GM12878 (cell line): Measurements from ENCODE around the gene P4HA2. TPM values are rescaled to one million over a fixed set of nuclear protein-coding genes. Genes with fewer than 3 reads are reported as not detected.

Experiments used
- ATAC-seq: fragments of 200-7000 bp; cut with Tn5 transposase; 3 replicates; pipeline ENCODE4 v1.9.1; 2020; ENCODE audit warnings: mild to moderate bottlenecking, moderate library complexity
- BruUV-seq: library from RNA; stranded (reverse); fragments of 400-500 nt; replicated peaks from 2 replicates; lab custom pipeline; 2021; lab: Mats Ljungman, UMichigan
- CTCF ChIA-PET: fragments of 300-600 bp; sonication (Branson Sonifier 250); formaldehyde crosslinking; extraction: SDS; loops from one replicate; lab custom pipeline; 2021; ENCODE audit warnings: inconsistent platforms; lab: Yijun Ruan, JAX
- POLR2A ChIA-PET: fragments of 350-600 bp; formaldehyde crosslinking; extraction: SDS; loops from one replicate; lab custom pipeline; 2021; ENCODE audit warnings: inconsistent platforms; lab: Charles Lee
- RAD21 ChIA-PET: fragments of 300-600 bp; sonication (Branson Sonifier 250); formaldehyde crosslinking; loops from one replicate; lab custom pipeline; 2023; ENCODE audit warnings: antibody characterized with exemption; ENCODE audit not compliant: unreplicated experiment; lab: Charles Lee
- SMC1A ChIA-PET: fragments of 300-600 bp; sonication (Branson Sonifier 250); formaldehyde crosslinking; loops from one replicate; lab custom pipeline; 2023; ENCODE audit not compliant: unreplicated experiment, uncharacterized antibody; lab: Charles Lee
- DNase-seq: peaks from one replicate; pipeline ENCODE4 v3.0.0-alpha.2; 2011; ENCODE audit warnings: low read depth, low spot score
- FAIRE-seq: peaks from 3 replicates; lab custom pipeline; 2011; peaks lifted over from hg19 to GRCh38; lab: Jason Lieb, UNC
- H2AFZ ChIP-seq: 2 replicates; pipeline ENCODE4 v1.6.0; 2011; ENCODE audit warnings: low read depth, low read length, control low read depth; ENCODE audit not compliant: control insufficient read depth
- H3K27ac ChIP-seq: 2 replicates; pipeline ENCODE4 v1.5.1; 2011; ENCODE audit warnings: control low read depth; ENCODE audit not compliant: control insufficient read depth, insufficient read depth
- H3K27me3 ChIP-seq, 2 experiments: replicated peaks in 1 of 2; 2 replicates each; pipeline versions ENCODE4 v1.6.0 to v1.6.1; 2011; ENCODE audit warnings: low read length in 1 of 2; ENCODE audit not compliant: control insufficient read depth in 2 of 2, insufficient read depth in 2 of 2
- H3K36me3 ChIP-seq, 2 experiments: 2 replicates each; pipeline ENCODE4 v1.5.1; 2011; ENCODE audit warnings: low read length in 1 of 2; ENCODE audit not compliant: control insufficient read depth in 2 of 2, insufficient read depth in 2 of 2
- H3K4me1 ChIP-seq: 2 replicates; pipeline ENCODE4 v1.6.1; 2011; ENCODE audit warnings: mild to moderate bottlenecking, low read length, moderate library complexity, mixed read lengths; ENCODE audit not compliant: control insufficient read depth, insufficient read depth
- H3K4me2 ChIP-seq: 2 replicates; pipeline ENCODE4 v1.6.0; 2011; ENCODE audit warnings: control low read depth; ENCODE audit not compliant: control insufficient read depth, insufficient read depth
- H3K4me3 ChIP-seq: fragments of 200-600 bp; sonication (generic); 2 replicates; pipeline ENCODE4 v1.5.1; 2016
- H3K79me2 ChIP-seq: 2 replicates; pipeline ENCODE4 v1.6.0; 2011; ENCODE audit warnings: low read length; ENCODE audit not compliant: control insufficient read depth, insufficient read depth
- H3K9ac ChIP-seq: 2 replicates; pipeline ENCODE4 v1.8.0; 2011; ENCODE audit warnings: low read length, control low read depth, mixed read lengths; ENCODE audit not compliant: control insufficient read depth, insufficient read depth
- H3K9me3 ChIP-seq: replicated peaks from 3 replicates; pipeline ENCODE4 v1.5.1; 2011; ENCODE audit warnings: mild to moderate bottlenecking, low read length; ENCODE audit not compliant: control insufficient read depth, insufficient read depth
- H4K20me1 ChIP-seq: 2 replicates; pipeline ENCODE4 v1.6.0; 2011; ENCODE audit not compliant: control insufficient read depth, insufficient read depth
- ATF7 ChIP-seq: fragments of 450-650 bp; IDR thresholded peaks from 2 replicates; pipeline ENCODE4 v1.6.1; 2016; ENCODE audit warnings: low read depth, mild to moderate bottlenecking
- BCL11A ChIP-seq: IDR thresholded peaks from 2 replicates; pipeline ENCODE4 v1.6.1; 2011; ENCODE audit warnings: low read depth, low read length
- BHLHE40 ChIP-seq, 2 experiments: fragments of 450-650 bp in 1 of 2; IDR thresholded peaks; 2 replicates each; pipeline ENCODE4 v1.6.1; 2011 to 2017; ENCODE audit warnings: low read depth in 2 of 2, borderline replicate concordance in 1 of 2, improper control_type of control experiment in 1 of 2, low read length in 1 of 2, mild to moderate bottlenecking in 1 of 2
- CHD2 ChIP-seq: IDR thresholded peaks from 2 replicates; pipeline ENCODE4 v1.6.1; 2011; ENCODE audit warnings: low read depth, low read length, improper control_type of control experiment, borderline replicate concordance
- CTCF ChIP-seq, 3 experiments: IDR thresholded peaks in 2 of 3; conservative IDR thresholded peaks in 1 of 3; 2 replicates each; pipeline ENCODE4 v1.5.1; 2011; ENCODE audit warnings: low read depth in 3 of 3, low read length in 3 of 3, mild to moderate bottlenecking in 3 of 3, control low read depth in 2 of 3, moderate library complexity in 2 of 3, inconsistent platforms in 1 of 3, mixed read lengths in 1 of 3; ENCODE audit not compliant: control insufficient read depth in 2 of 3, insufficient read depth in 1 of 3; ENCODE audit errors: extremely low read depth in 1 of 3
- EED ChIP-seq: sonication (generic); IDR thresholded peaks from 2 replicates; pipeline ENCODE4 v1.6.1; 2016; ENCODE audit warnings: antibody characterized with exemption, low read depth
- EZH2 ChIP-seq: IDR thresholded peaks from 2 replicates; pipeline ENCODE4 v1.6.1; 2012; ENCODE audit warnings: low read depth, mild to moderate bottlenecking, control low read depth, inconsistent platforms, low read length, borderline replicate concordance; ENCODE audit not compliant: control insufficient read depth
- HDAC6 ChIP-seq: fragments of 200-600 bp; sonication (generic); IDR thresholded peaks from one replicate; pipeline ENCODE4 v1.8.0; 2017; ENCODE audit warnings: antibody characterized with exemption; ENCODE audit not compliant: unreplicated experiment
- HDGF ChIP-seq: fragments of 450-650 bp; IDR thresholded peaks from 2 replicates; pipeline ENCODE4 v1.6.1; 2016; ENCODE audit warnings: antibody characterized with exemption
- KAT2A ChIP-seq: conservative IDR thresholded peaks from 2 replicates; pipeline ENCODE4 v1.6.1; 2011; ENCODE audit warnings: low read depth, low read length; ENCODE audit not compliant: control insufficient read depth
- NFIC ChIP-seq: IDR thresholded peaks from 2 replicates; pipeline ENCODE4 v1.6.1; 2012; ENCODE audit warnings: low read depth, mild to moderate bottlenecking, inconsistent platforms, low read length, moderate library complexity
- NR2C2 ChIP-seq: IDR thresholded peaks from 2 replicates; pipeline ENCODE4 v1.6.1; 2011; ENCODE audit warnings: borderline replicate concordance, low read depth; ENCODE audit not compliant: control insufficient read depth, insufficient read length
- PAX5 ChIP-seq: IDR thresholded peaks from 2 replicates; pipeline ENCODE4 v1.6.1; 2011; ENCODE audit warnings: low read depth, low read length, borderline replicate concordance
- POLR2AphosphoS5 ChIP-seq: IDR thresholded peaks from 2 replicates; pipeline ENCODE4 v1.6.1; 2011; ENCODE audit warnings: mild to moderate bottlenecking, low read length, inconsistent platforms
- POU2F2 ChIP-seq: IDR thresholded peaks from 3 replicates; pipeline ENCODE4 v1.6.1; 2011; ENCODE audit warnings: low read depth, mild to moderate bottlenecking, low read length, borderline replicate concordance
- RAD21 ChIP-seq: IDR thresholded peaks from 2 replicates; pipeline ENCODE4 v1.6.1; 2011; ENCODE audit warnings: mild to moderate bottlenecking, low read depth, low read length, moderate library complexity; ENCODE audit not compliant: insufficient read depth
- RFX5 ChIP-seq: IDR thresholded peaks from 2 replicates; pipeline ENCODE4 v1.6.1; 2011; ENCODE audit warnings: low read depth, low read length, improper control_type of control experiment
- SIX5 ChIP-seq: IDR thresholded peaks from 2 replicates; pipeline ENCODE4 v1.6.1; 2011; ENCODE audit warnings: mild to moderate bottlenecking, low read depth, low read length, moderate library complexity; ENCODE audit not compliant: severe bottlenecking
- SMAD5 ChIP-seq: IDR thresholded peaks from 2 replicates; pipeline ENCODE4 v1.6.1; 2016; ENCODE audit warnings: antibody characterized with exemption, low read depth
- SUZ12 ChIP-seq: fragments of 200-600 bp; sonication (generic); IDR thresholded peaks from one replicate; pipeline ENCODE4 v1.6.1; 2018; ENCODE audit warnings: antibody characterized with exemption, mild to moderate bottlenecking; ENCODE audit not compliant: unreplicated experiment
- YY1 ChIP-seq: IDR thresholded peaks from 2 replicates; pipeline ENCODE4 v1.6.1; 2011; ENCODE audit warnings: low read depth, mild to moderate bottlenecking, low read length
- ZNF207 ChIP-seq: fragments of 450-650 bp; IDR thresholded peaks from 2 replicates; pipeline ENCODE4 v1.6.1; 2014; ENCODE audit warnings: antibody characterized with exemption, mild to moderate bottlenecking, borderline replicate concordance
- WGBS: methylation state at CpG from one replicate; pipeline ENCODE4 v1.1.6; 2016; ENCODE audit warnings: low lambda C conversion rate; ENCODE audit not compliant: insufficient replicate concordance, insufficient coverage; ENCODE audit errors: missing lambda C conversion rate; 5-methylcytosine and 5-hydroxymethylcytosine counted together
- in situ Hi-C: fragments of 300-500 bp; cut with MboI; formaldehyde crosslinking; loops from 9 replicates; pipeline ENCODE4 v1.14.3; 2018; ENCODE audit warnings: mixed read lengths
- intact Hi-C: fragments of 100-400 bp; cut with micrococcal nuclease; formaldehyde crosslinking; loops from one replicate; pipeline ENCODE4 v1.14.2; 2022; ENCODE audit not compliant: unreplicated experiment
- polyA plus RNA-seq, 11 experiments: library from polyadenylated mRNA; depleted of rRNA in 4 of 11; unstranded in 6 of 11; stranded (reverse) in 5 of 11; fragments of >200 nt; fragmentation: Nextera tagmentation in 4 of 11; fragmentation: Illumina TruSeq in 1 of 11; extraction: Ambion mirVana in 4 of 11; extraction: Trizol in 1 of 11; gene quantifications; 1 replicate in 1 of 11; 2 replicates in 10 of 11; pipeline versions ENCODE4 v1.2.1 to v1.2.3, GENCODE V29; 2011 to 2016; ENCODE audit warnings: inconsistent platforms in 2 of 11, missing spikeins in 2 of 11, low read depth in 1 of 11
- total RNA-seq, 4 experiments: library from RNA; depleted of rRNA in 3 of 4; stranded (reverse); fragments of >200 nt in 3 of 4; fragmentation: Illumina TruSeq in 1 of 4; extraction: Trizol in 1 of 4; gene quantifications; 2 replicates each; pipeline versions ENCODE4 v1.2.1 to v1.2.3, GENCODE V29; 2013 to 2021

The P4HA2 gene
- total and polyA plus RNA-seq, 10 of the 15 experiments (the other 5 are each of a cell fraction or from before 2014, with no cell fraction given), result 4.7 to 10.9 (median 7.5) TPM

GRCh38 chr5:132238169-132238744 lies 10.6 kb upstream of the P4HA2 start:
- Histone ChIP-seq H3K4me1 (no peaks in the 10 kb centered on the region), H3K27ac (no peak overlapping the region), H3K27me3 (no peaks in the 10 kb centered on the region), H4K20me1 (no peaks in the 10 kb centered on the region), H3K9ac (no peak overlapping the region), H3K79me2 (no peaks in the 10 kb centered on the region), H3K9me3 (no peaks in the 10 kb centered on the region; the same call in 1 of the 3 replicates), H2AFZ (no peak overlapping the region), H3K4me2 (no peak overlapping the region), H3K36me3 (no peaks in the 10 kb centered on the region), H3K4me3 (no peak overlapping the region)
- POLR2A ChIA-PET, result interaction anchor here (1.0 to 2.0 kb wide), 8 partner anchors 10 to 131 kb away, joined by 3 to 9 read pairs (median 4); partner anchors contain the start of genes P4HA2 and SLC22A5
- in situ Hi-C loops, result loop anchor here (10.0 kb wide), 1 partner anchor 267 kb away; no protein-coding TSS in a partner anchor
- intact Hi-C loops, result loop anchor here (1.0 to 5.0 kb wide), 4 partner anchors 31 to 263 kb away; no protein-coding TSS in a partner anchor
- RAD21 ChIA-PET, result interaction anchor here (0.6 to 3.8 kb wide), 45 partner anchors 8 to 266 kb away, joined by 3 to 42 read pairs (median 5); partner anchors contain the start of genes IRF1, P4HA2, PDLIM4 and SLC22A4
- FAIRE-seq, result peak; percentile 85
- 0% methylated on average over 1 of the region's 1 CpG for WGBS
- no TSS peak for BruUV-seq
- CTCF ChIA-PET, result interaction anchor here (0.6 to 5.9 kb wide), 69 partner anchors 9 to 813 kb away, joined by 3 to 117 read pairs (median 6); partner anchors contain the start of genes CSF2, HSPA4, P4HA2 and PDLIM4
- peak; percentile 32 for DNase-seq
- SMC1A ChIA-PET, result interaction anchor here (0.7 to 5.3 kb wide), 52 partner anchors 8 to 580 kb away, joined by 3 to 38 read pairs (median 5); partner anchors contain the start of genes P4HA2, PDLIM4, SLC22A4 and SLC22A5
- ATAC-seq, result peak; percentile 98
- TF ChIP-seq HDAC6 (no peak), BCL11A (no peak), BHLHE40 (IDR thresholded peaks at IDR 0.05; ENCODE audit: borderline replicate concordance in 1 of 2, low read depth in 2 of 2, low read length in 1 of 2) (no peak), ATF7 (no peak), RFX5 (no peak), ZNF207 (0 out of 2 replicates have a peak, but pooled peaks have one; percentile 45), POU2F2 (no peak), NFIC (no peak), SUZ12 (no peak), SMAD5 (no peak), PAX5 (no peak), NR2C2 (no peak), EED (no peak), EZH2 (no peak), HDGF (0 out of 2 replicates have a peak, but pooled peaks have one; percentile 21), POLR2AphosphoS5 (no peak), SIX5 (no peak), CTCF (IDR thresholded peaks at IDR 0.05 in 2 of 3, conservative IDR thresholded peaks at IDR 0.05 in 1 of 3; ENCODE audit: control insufficient read depth in 2 of 3, extremely low read depth in 1 of 3, insufficient read depth in 1 of 3, low read depth in 3 of 3, low read length in 3 of 3) (peak; percentile 83 to 87 (median 87)), YY1 (0 out of 2 replicates have a peak, but pooled peaks have one; percentile 47), RAD21 (peak; percentile 83), KAT2A (no peak), CHD2 (no peak)
